NCI-H1436 treated with DMSO at 0.1 percent for 48 hours (cell line): ENCODE results near the gene METTL22.

Experiments used
- DNase-seq: peaks from one replicate; lab custom pipeline; 2025; lab: John Stamatoyannopoulos, UW

The METTL22 gene

GRCh38 chr16:8668113-8668512 is 46.6 kb downstream of the METTL22 start:
- no peak for DNase-seq

- DNase-seq, result no peak
Observed at GRCh38 chr16:8669481-8669880, 48.0 kb downstream of the METTL22 start.

- no peak for DNase-seq
Observed at GRCh38 chr16:8670014-8670560, 48.6 kb downstream of the METTL22 start.

- DNase-seq, result no peak
Observed at GRCh38 chr16:8673611-8674412, 52.3 kb downstream of the METTL22 start.

- DNase-seq, result no peak
Observed at GRCh38 chr16:8674413-8675022, 53.0 kb downstream of the METTL22 start, which contains the start of gene ABAT. TSS of gene ABAT (plus strand) at chr16:8674617. CDS start at chr16:8735740, 61,123 bp downstream.

GRCh38 chr16:8675183-8676159 is 54.0 kb downstream of the METTL22 start:
- no peak for DNase-seq

- DNase-seq, result no peak
Observed at GRCh38 chr16:8676160-8676547, 54.7 kb downstream of the METTL22 start.

- DNase-seq, result no peak
Observed at GRCh38 chr16:8676737-8677375, 55.4 kb downstream of the METTL22 start.

GRCh38 chr16:8677481-8677880 is 56.0 kb downstream of the METTL22 start:
- no peak for DNase-seq

GRCh38 chr16:8678068-8678927 is 56.8 kb downstream of the METTL22 start:
- no peak for DNase-seq

GRCh38 chr16:8679151-8679550 is 57.7 kb downstream of the METTL22 start:
- DNase-seq, result no peak

GRCh38 chr16:8682551-8683259 is 61.2 kb downstream of the METTL22 start:
- DNase-seq, result no peak

- DNase-seq, result no peak
Observed at GRCh38 chr16:8683640-8684039, 62.1 kb downstream of the METTL22 start.

- no peak for DNase-seq
Observed at GRCh38 chr16:8685617-8686016, 64.1 kb downstream of the METTL22 start.

GRCh38 chr16:8686031-8686621 is 64.6 kb downstream of the METTL22 start:
- DNase-seq, result no peak

- no peak for DNase-seq
Observed at GRCh38 chr16:8686879-8687278, 65.4 kb downstream of the METTL22 start.

GRCh38 chr16:8689686-8690085 is 68.2 kb downstream of the METTL22 start:
- DNase-seq, result no peak

- DNase-seq, result no peak
Observed at GRCh38 chr16:8691728-8692127, 70.2 kb downstream of the METTL22 start.
